Adipocyte (in vitro differentiated cells): ENCODE results near the gene MMP28.
"Not testable (repeated sequence)": the region's sequence is repeated elsewhere in the genome, so short reads cannot be mapped to it uniquely, and the experiment has no call there.

Source experiments
- DNase-seq: peaks from one replicate; pipeline ENCODE4 v3.0.0-alpha.2; 2015; ENCODE audit warnings: low read depth
- H3K27me3 ChIP-seq: replicated peaks from 2 replicates; pipeline ENCODE4 v1.7.0; 2013; ENCODE audit warnings: mild to moderate bottlenecking, low read length, moderate library complexity; ENCODE audit not compliant: control insufficient read depth, insufficient read depth
- H3K36me3 ChIP-seq: 2 replicates; pipeline ENCODE4 v1.7.0; 2013; ENCODE audit warnings: low read length, mild to moderate bottlenecking, moderate library complexity; ENCODE audit not compliant: control insufficient read depth, insufficient read depth, severe bottlenecking
- H3K4me1 ChIP-seq: 2 replicates; pipeline ENCODE4 v1.7.0; 2013; ENCODE audit warnings: mild to moderate bottlenecking, low read length, moderate library complexity; ENCODE audit not compliant: control insufficient read depth, insufficient read depth
- H3K4me3 ChIP-seq: 2 replicates; pipeline ENCODE4 v1.7.0; 2013; ENCODE audit warnings: mild to moderate bottlenecking, low read length, moderate library complexity
- H3K9ac ChIP-seq: 2 replicates; pipeline ENCODE4 v1.7.0; 2013; ENCODE audit warnings: mild to moderate bottlenecking, low read length, moderate library complexity
- H3K9me3 ChIP-seq: 2 replicates; pipeline ENCODE4 v1.7.0; 2013; ENCODE audit warnings: mild to moderate bottlenecking, low read length, moderate library complexity; ENCODE audit not compliant: control insufficient read depth

Gene MMP28

GRCh38 chr17:35765086-35765710 lies 30.2 kb downstream of the MMP28 start:
- no peak for DNase-seq
- peaks cover 63% of the 10 kb centered on the region for H3K27me3 ChIP-seq
- H3K4me1 ChIP-seq, result peaks cover 2% of the 10 kb centered on the region
- no peak overlapping the region for H3K9ac ChIP-seq
- no peaks in the 10 kb centered on the region for H3K36me3 ChIP-seq
- H3K4me3 ChIP-seq, result no peak overlapping the region
- no peaks in the 10 kb centered on the region for H3K9me3 ChIP-seq

- H3K4me1 ChIP-seq, result peaks cover 2% of the 10 kb centered on the region
- peak overlapping the region; percentile 65 for H3K4me3 ChIP-seq
- DNase-seq, result peak; percentile 92
- H3K36me3 ChIP-seq, result no peaks in the 10 kb centered on the region
- peaks cover 63% of the 10 kb centered on the region for H3K27me3 ChIP-seq
- H3K9me3 ChIP-seq, result no peaks in the 10 kb centered on the region
- peak overlapping the region; percentile 49 for H3K9ac ChIP-seq
Observed at GRCh38 chr17:35764123-35764991, 31.1 kb downstream of the MMP28 start.

- no peak for DNase-seq
- peak overlapping the region; percentile 49 for H3K9ac ChIP-seq
- peaks cover 2% of the 10 kb centered on the region for H3K4me1 ChIP-seq
- H3K36me3 ChIP-seq, result no peaks in the 10 kb centered on the region
- H3K4me3 ChIP-seq, result peak overlapping the region; percentile 50
- no peaks in the 10 kb centered on the region for H3K9me3 ChIP-seq
- H3K27me3 ChIP-seq, result peaks cover 63% of the 10 kb centered on the region
Observed at GRCh38 chr17:35763767-35764122, 31.7 kb downstream of the MMP28 start.

- H3K9ac ChIP-seq, result no peak overlapping the region
- H3K9me3 ChIP-seq, result peaks cover 4% of the 10 kb centered on the region
Observed at GRCh38 chr17:35761601-35762000, 33.8 kb downstream of the MMP28 start.

GRCh38 chr17:35760587-35760986 lies 34.9 kb downstream of the MMP28 start, which contains the start of gene C17orf50:
C17orf50 (plus strand) TSS chr17:35760887; CDS start chr17:35760942, 55 bp downstream.
- Histone ChIP-seq H3K9me3 (peaks cover 4% of the 10 kb centered on the region), H3K9ac (no peak within 1 kb of the TSS), H3K27me3 (peaks cover 40% of the 10 kb centered on the region), H3K36me3 (no peaks in the 10 kb centered on the region), H3K4me3 (no peak within 1 kb of the TSS), H3K4me1 (peaks cover 2% of the 10 kb centered on the region)
- DNase-seq, result no peak

More at GRCh38 chr17:35761601-35762000, 33.8 kb downstream of the MMP28 start:
- Histone ChIP-seq H3K36me3 (no peaks in the 10 kb centered on the region), H3K27me3 (peaks cover 49% of the 10 kb centered on the region), H3K4me3 (no peak overlapping the region), H3K4me1 (peaks cover 2% of the 10 kb centered on the region)
- no peak for DNase-seq

- no peak overlapping the region for H3K9ac ChIP-seq
- peaks cover 4% of the 10 kb centered on the region for H3K9me3 ChIP-seq
- H3K4me1 ChIP-seq, result peaks cover 13% of the 10 kb centered on the region
- no peaks in the 10 kb centered on the region for H3K36me3 ChIP-seq
- H3K27me3 ChIP-seq, result peaks cover 42% of the 10 kb centered on the region
- DNase-seq, result no peak
- H3K4me3 ChIP-seq, result no peak overlapping the region
Observed at GRCh38 chr17:35757243-35757642, 38.2 kb downstream of the MMP28 start.

- Histone ChIP-seq H3K4me1 (peaks cover 38% of the 10 kb centered on the region), H3K4me3 (peak within 1 kb of the TSS; percentile 66), H3K27me3 (peaks cover 31% of the 10 kb centered on the region), H3K9ac (peak within 1 kb of the TSS; percentile 66), H3K9me3 (peaks cover 4% of the 10 kb centered on the region), H3K36me3 (no peaks in the 10 kb centered on the region)
- DNase-seq, result no peak
Observed at GRCh38 chr17:35752945-35753764, 42.3 kb downstream of the MMP28 start, which contains the start of gene GAS2L2. GAS2L2 (minus strand) TSS chr17:35753239; CDS start chr17:35752850, 389 bp downstream.

GRCh38 chr17:35752471-35752870 lies 43.0 kb downstream of the MMP28 start:
- H3K9me3 ChIP-seq, result peaks cover 4% of the 10 kb centered on the region
- H3K27me3 ChIP-seq, result peaks cover 32% of the 10 kb centered on the region
- H3K36me3 ChIP-seq, result no peaks in the 10 kb centered on the region
- DNase-seq, result no peak
- H3K4me1 ChIP-seq, result peaks cover 38% of the 10 kb centered on the region
- peak overlapping the region; percentile 66 for H3K4me3 ChIP-seq
- H3K9ac ChIP-seq, result peak overlapping the region; percentile 66

- H3K27me3 ChIP-seq, result peaks cover 36% of the 10 kb centered on the region
- not testable (repeated sequence) for H3K36me3 ChIP-seq, H3K4me3 ChIP-seq, H3K9me3 ChIP-seq, DNase-seq, H3K9ac ChIP-seq
- peaks cover 38% of the 10 kb centered on the region for H3K4me1 ChIP-seq
Observed at GRCh38 chr17:35751541-35751940, 43.9 kb downstream of the MMP28 start.

- Histone ChIP-seq H3K9ac (peak overlapping the region; percentile 46), H3K4me3 (peak overlapping the region; percentile 11), H3K9me3 (no peaks in the 10 kb centered on the region), H3K36me3 (no peaks in the 10 kb centered on the region), H3K4me1 (peaks cover 38% of the 10 kb centered on the region), H3K27me3 (peaks cover 43% of the 10 kb centered on the region)
- no peak for DNase-seq
Observed at GRCh38 chr17:35750526-35751395, 44.7 kb downstream of the MMP28 start.
